HG03457 (cell line): ENCODE measurements around the gene RBM48.
"Not testable (repeated sequence)": the region's sequence is repeated elsewhere in the genome, so short reads cannot be mapped to it uniquely, and the experiment has no call there.

Source experiments
- ATAC-seq: cut with Tn5 transposase; IDR thresholded peaks from one replicate; pipeline ENCODE4 v1.9.1; 2021; ENCODE audit warnings: moderate number of reproducible peaks; ENCODE audit not compliant: unreplicated experiment

The RBM48 gene

GRCh38 chr7:92528188-92528957, at the start of gene RBM48, which contains the start of gene PEX1:
Gene RBM48 (plus strand): TSS chr7:92528795. CDS start chr7:92528814, 19 bp downstream.
Gene PEX1 (minus strand): TSS chr7:92528520. CDS start chr7:92528435, 85 bp downstream.
- ATAC-seq, result peak; percentile 94

- ATAC-seq, result not testable (repeated sequence)
Measured at GRCh38 chr7:92479146-92479545, 49.4 kb upstream of the RBM48 start.

- ATAC-seq, result not testable (repeated sequence)
Measured at GRCh38 chr7:92483624-92484023, 45.0 kb upstream of the RBM48 start.

GRCh38 chr7:92484226-92484625, 44.4 kb upstream of the RBM48 start:
- ATAC-seq, result not testable (repeated sequence)

- ATAC-seq, result no peak
Measured at GRCh38 chr7:92485267-92485892, 43.2 kb upstream of the RBM48 start.

GRCh38 chr7:92485974-92486373, 42.6 kb upstream of the RBM48 start:
- ATAC-seq, result no peak

GRCh38 chr7:92487804-92488203, 40.8 kb upstream of the RBM48 start:
- ATAC-seq, result no peak

GRCh38 chr7:92489634-92490033, 39.0 kb upstream of the RBM48 start:
- no peak for ATAC-seq

GRCh38 chr7:92496876-92497275, 31.7 kb upstream of the RBM48 start:
- ATAC-seq, result no peak

- ATAC-seq, result no peak
Measured at GRCh38 chr7:92498557-92498956, 30.0 kb upstream of the RBM48 start.

GRCh38 chr7:92503767-92504166, 24.8 kb upstream of the RBM48 start:
- no peak for ATAC-seq

- no peak for ATAC-seq
Measured at GRCh38 chr7:92504563-92504962, 24.0 kb upstream of the RBM48 start.

GRCh38 chr7:92506363-92506762, 22.2 kb upstream of the RBM48 start:
- no peak for ATAC-seq

GRCh38 chr7:92508946-92509345, 19.6 kb upstream of the RBM48 start:
- ATAC-seq, result no peak

- ATAC-seq, result no peak
Measured at GRCh38 chr7:92513167-92513902, 15.3 kb upstream of the RBM48 start.

GRCh38 chr7:92517631-92518030, 11.0 kb upstream of the RBM48 start:
- no peak for ATAC-seq

- ATAC-seq, result no peak
Measured at GRCh38 chr7:92520024-92520423, 8.6 kb upstream of the RBM48 start.

GRCh38 chr7:92523110-92523509, 5.5 kb upstream of the RBM48 start:
- no peak for ATAC-seq

- ATAC-seq, result peak; percentile 18
Measured at GRCh38 chr7:92527300-92528187, 1.1 kb upstream of the RBM48 start.

GRCh38 chr7:92528958-92529264, 316 bp downstream of the RBM48 start:
- ATAC-seq, result no peak

- no peak for ATAC-seq
Measured at GRCh38 chr7:92534572-92534971, 6.0 kb downstream of the RBM48 start.
